Measurements from ENCODE around the gene DIP2B.

DNA sequence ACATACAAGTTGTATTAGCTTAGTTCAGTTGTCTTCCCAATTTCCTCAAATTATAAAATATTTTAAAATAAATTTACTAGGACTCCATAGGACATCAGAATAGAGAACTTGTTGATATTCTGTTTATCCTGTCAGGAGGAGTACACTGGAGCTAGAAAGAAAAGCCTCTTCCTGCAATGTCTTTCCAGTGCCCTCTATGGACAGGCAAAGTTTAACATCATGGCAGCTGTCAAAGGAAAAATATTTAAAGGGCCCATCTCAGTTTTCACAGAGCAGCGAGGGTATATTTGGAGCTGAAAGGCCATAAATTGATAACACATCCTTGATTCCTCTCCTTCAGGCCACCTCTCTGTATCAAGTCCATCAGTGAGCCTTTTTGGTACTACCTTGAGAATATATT, 19.0 kb downstream of the DIP2B start:
- TF ChIP-seq, protein P1, sequence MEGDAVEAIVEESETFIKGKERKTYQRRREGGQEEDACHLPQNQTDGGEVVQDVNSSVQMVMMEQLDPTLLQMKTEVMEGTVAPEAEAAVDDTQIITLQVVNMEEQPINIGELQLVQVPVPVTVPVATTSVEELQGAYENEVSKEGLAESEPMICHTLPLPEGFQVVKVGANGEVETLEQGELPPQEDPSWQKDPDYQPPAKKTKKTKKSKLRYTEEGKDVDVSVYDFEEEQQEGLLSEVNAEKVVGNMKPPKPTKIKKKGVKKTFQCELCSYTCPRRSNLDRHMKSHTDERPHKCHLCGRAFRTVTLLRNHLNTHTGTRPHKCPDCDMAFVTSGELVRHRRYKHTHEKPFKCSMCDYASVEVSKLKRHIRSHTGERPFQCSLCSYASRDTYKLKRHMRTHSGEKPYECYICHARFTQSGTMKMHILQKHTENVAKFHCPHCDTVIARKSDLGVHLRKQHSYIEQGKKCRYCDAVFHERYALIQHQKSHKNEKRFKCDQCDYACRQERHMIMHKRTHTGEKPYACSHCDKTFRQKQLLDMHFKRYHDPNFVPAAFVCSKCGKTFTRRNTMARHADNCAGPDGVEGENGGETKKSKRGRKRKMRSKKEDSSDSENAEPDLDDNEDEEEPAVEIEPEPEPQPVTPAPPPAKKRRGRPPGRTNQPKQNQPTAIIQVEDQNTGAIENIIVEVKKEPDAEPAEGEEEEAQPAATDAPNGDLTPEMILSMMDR (IDR thresholded peaks at IDR 0.05; ENCODE audit: poor library complexity, severe bottlenecking): no peak
- TF ChIP-seq, protein P2, sequence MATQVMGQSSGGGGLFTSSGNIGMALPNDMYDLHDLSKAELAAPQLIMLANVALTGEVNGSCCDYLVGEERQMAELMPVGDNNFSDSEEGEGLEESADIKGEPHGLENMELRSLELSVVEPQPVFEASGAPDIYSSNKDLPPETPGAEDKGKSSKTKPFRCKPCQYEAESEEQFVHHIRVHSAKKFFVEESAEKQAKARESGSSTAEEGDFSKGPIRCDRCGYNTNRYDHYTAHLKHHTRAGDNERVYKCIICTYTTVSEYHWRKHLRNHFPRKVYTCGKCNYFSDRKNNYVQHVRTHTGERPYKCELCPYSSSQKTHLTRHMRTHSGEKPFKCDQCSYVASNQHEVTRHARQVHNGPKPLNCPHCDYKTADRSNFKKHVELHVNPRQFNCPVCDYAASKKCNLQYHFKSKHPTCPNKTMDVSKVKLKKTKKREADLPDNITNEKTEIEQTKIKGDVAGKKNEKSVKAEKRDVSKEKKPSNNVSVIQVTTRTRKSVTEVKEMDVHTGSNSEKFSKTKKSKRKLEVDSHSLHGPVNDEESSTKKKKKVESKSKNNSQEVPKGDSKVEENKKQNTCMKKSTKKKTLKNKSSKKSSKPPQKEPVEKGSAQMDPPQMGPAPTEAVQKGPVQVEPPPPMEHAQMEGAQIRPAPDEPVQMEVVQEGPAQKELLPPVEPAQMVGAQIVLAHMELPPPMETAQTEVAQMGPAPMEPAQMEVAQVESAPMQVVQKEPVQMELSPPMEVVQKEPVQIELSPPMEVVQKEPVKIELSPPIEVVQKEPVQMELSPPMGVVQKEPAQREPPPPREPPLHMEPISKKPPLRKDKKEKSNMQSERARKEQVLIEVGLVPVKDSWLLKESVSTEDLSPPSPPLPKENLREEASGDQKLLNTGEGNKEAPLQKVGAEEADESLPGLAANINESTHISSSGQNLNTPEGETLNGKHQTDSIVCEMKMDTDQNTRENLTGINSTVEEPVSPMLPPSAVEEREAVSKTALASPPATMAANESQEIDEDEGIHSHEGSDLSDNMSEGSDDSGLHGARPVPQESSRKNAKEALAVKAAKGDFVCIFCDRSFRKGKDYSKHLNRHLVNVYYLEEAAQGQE (IDR thresholded peaks at IDR 0.05; ENCODE audit: borderline replicate concordance): no peak
- no peak for TF ChIP-seq POLR2AphosphoS5 (IDR thresholded peaks at IDR 0.05)

Data from neural cell (in vitro differentiated cells).